HL-60 (cell line): ENCODE results near the gene CYS1.

ENCODE experiments used
- DNase-seq, 2 experiments: peaks; one replicate each; pipeline ENCODE4 v3.0.0-alpha.2; 2010 to 2020; ENCODE audit warnings: low read depth in 1 of 2, low spot score in 1 of 2
- H3K27ac ChIP-seq: fragments of 250-450 bp; sonication (Bioruptor Pico); replicated peaks from 2 replicates; pipeline ENCODE4 v1.5.1; 2020; ENCODE audit warnings: mild to moderate bottlenecking, moderate library complexity
- H3K27me3 ChIP-seq: fragments of 250-450 bp; sonication (Bioruptor Pico); 2 replicates; pipeline ENCODE4 v1.5.1; 2021; ENCODE audit warnings: mild to moderate bottlenecking, moderate library complexity; ENCODE audit not compliant: insufficient read depth, poor library complexity, severe bottlenecking
- H3K4me3 ChIP-seq: replicated peaks from 2 replicates; pipeline ENCODE4 v1.5.1; 2011; ENCODE audit warnings: mild to moderate bottlenecking, control low read depth, low read length; ENCODE audit not compliant: insufficient read depth
- GABPA ChIP-seq: IDR thresholded peaks from 2 replicates; pipeline ENCODE4 v1.6.1; 2012; ENCODE audit warnings: low read depth
- POLR2AphosphoS5 ChIP-seq: IDR thresholded peaks from 2 replicates; pipeline ENCODE4 v1.6.1; 2012; ENCODE audit warnings: low read depth
- SPI1 ChIP-seq: IDR thresholded peaks from 2 replicates; pipeline ENCODE4 v1.6.1; 2012; ENCODE audit warnings: low read depth, mild to moderate bottlenecking, borderline replicate concordance
- TF ChIP-seq, protein P1 (sequence below): IDR thresholded peaks from 2 replicates; pipeline ENCODE4 v1.6.1; 2012; ENCODE audit warnings: low read depth; ENCODE audit not compliant: insufficient replicate concordance
- TF ChIP-seq, protein P2 (sequence below): IDR thresholded peaks from one replicate; pipeline ENCODE4 v1.5.1; 2011; ENCODE audit warnings: low read length, control low read depth, inconsistent platforms; ENCODE audit not compliant: insufficient read depth

The CYS1 gene

DNA sequence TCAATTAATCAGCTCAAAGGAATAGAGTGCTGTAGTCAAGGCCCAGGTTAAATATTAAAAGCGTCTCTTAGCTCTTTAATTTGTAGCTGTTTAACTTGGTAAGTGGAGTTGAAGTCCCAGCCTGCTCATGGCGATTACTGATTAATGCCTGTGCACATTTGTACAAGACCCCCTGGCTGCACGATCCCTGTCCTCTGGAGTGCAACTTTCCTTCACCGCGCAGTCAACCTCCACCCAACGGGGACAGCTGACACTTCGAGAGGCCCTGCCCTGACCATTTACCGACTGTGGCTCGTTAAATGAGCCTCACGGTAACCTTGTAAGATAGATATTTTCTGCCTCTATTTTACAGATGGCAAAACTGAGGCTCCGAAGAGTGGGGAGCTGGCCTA is 5.5 kb upstream of the CYS1 start:
- TF ChIP-seq SPI1 (no peak), POLR2AphosphoS5 (no peak), GABPA (no peak)
- TF ChIP-seq, protein P1, sequence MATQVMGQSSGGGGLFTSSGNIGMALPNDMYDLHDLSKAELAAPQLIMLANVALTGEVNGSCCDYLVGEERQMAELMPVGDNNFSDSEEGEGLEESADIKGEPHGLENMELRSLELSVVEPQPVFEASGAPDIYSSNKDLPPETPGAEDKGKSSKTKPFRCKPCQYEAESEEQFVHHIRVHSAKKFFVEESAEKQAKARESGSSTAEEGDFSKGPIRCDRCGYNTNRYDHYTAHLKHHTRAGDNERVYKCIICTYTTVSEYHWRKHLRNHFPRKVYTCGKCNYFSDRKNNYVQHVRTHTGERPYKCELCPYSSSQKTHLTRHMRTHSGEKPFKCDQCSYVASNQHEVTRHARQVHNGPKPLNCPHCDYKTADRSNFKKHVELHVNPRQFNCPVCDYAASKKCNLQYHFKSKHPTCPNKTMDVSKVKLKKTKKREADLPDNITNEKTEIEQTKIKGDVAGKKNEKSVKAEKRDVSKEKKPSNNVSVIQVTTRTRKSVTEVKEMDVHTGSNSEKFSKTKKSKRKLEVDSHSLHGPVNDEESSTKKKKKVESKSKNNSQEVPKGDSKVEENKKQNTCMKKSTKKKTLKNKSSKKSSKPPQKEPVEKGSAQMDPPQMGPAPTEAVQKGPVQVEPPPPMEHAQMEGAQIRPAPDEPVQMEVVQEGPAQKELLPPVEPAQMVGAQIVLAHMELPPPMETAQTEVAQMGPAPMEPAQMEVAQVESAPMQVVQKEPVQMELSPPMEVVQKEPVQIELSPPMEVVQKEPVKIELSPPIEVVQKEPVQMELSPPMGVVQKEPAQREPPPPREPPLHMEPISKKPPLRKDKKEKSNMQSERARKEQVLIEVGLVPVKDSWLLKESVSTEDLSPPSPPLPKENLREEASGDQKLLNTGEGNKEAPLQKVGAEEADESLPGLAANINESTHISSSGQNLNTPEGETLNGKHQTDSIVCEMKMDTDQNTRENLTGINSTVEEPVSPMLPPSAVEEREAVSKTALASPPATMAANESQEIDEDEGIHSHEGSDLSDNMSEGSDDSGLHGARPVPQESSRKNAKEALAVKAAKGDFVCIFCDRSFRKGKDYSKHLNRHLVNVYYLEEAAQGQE: no peak
- TF ChIP-seq, protein P2, sequence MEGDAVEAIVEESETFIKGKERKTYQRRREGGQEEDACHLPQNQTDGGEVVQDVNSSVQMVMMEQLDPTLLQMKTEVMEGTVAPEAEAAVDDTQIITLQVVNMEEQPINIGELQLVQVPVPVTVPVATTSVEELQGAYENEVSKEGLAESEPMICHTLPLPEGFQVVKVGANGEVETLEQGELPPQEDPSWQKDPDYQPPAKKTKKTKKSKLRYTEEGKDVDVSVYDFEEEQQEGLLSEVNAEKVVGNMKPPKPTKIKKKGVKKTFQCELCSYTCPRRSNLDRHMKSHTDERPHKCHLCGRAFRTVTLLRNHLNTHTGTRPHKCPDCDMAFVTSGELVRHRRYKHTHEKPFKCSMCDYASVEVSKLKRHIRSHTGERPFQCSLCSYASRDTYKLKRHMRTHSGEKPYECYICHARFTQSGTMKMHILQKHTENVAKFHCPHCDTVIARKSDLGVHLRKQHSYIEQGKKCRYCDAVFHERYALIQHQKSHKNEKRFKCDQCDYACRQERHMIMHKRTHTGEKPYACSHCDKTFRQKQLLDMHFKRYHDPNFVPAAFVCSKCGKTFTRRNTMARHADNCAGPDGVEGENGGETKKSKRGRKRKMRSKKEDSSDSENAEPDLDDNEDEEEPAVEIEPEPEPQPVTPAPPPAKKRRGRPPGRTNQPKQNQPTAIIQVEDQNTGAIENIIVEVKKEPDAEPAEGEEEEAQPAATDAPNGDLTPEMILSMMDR: no peak
- Histone ChIP-seq H3K27me3 (peaks cover 22% of the 10 kb centered on the region), H3K27ac (no peak overlapping the region), H3K4me3 (no peak overlapping the region)
- DNase-seq: no peak

DNA sequence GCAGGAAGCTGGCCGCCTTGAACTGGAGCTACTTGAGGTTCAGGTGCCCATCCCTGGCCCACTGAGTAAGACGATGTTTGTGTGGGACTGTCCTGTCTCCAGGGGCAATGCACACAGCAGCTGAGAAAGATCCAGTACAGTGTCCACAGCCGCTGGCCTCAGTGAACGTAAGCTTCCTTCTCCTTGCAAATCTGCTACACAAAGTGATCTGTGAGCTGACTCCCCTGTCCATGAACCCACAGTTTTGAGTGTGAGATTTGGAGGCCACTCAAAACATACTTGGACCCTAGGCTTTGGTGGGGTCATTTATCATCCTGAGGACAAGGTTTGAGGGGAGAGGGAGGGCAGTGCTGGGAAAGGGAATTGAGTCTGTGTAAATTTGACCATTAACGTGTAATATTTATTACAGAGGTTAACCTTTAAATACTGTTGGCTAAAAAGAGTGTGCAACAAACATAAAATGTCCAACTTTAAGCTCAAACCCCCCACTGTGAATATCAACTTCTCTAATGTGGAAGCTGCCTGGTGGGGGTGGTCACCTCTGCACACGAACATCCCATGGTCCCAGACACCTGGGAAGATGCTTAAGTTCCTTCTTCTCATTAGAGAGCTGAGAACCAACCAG is 4.9 kb upstream of the CYS1 start:
- DNase-seq: no peak
- H3K27me3 ChIP-seq: peaks cover 25% of the 10 kb centered on the region
- no peak overlapping the region for H3K4me3 ChIP-seq
- no peak for TF ChIP-seq POLR2AphosphoS5
- no peak for TF ChIP-seq GABPA
- no peak for TF ChIP-seq SPI1
- TF ChIP-seq, protein P2: no peak
- TF ChIP-seq, protein P1: no peak
- no peak overlapping the region for H3K27ac ChIP-seq

DNA sequence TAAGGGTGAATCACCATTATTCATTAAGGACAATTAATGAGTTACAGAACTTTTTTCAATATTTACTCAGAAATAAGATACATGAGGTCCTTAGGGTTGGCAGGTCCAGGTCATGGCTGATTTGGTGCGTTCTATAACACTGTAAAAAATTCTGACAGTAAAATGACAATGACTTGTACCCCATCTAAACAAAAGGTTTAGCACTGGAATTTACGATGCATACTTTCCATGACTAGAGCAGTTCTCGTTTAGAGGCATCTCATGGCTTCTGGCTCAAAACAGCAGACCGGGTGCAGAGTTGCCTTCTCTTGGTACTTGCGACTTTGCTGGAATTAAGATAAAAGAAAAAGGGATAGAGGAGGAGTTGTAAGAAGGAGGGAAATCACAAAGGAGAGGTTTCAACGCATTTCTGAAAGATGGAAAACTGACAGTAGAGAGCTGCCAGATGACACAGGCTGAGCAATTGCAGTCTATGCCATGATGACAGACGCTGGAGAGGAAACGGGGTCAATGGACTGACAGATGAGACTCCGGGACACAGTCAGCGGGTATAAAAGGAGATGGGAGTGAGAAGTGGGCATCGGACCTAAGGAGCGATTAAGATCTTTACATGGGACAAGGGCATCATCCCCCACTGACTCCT is 4.1 kb upstream of the CYS1 start:
- no peak overlapping the region for H3K4me3 ChIP-seq
- H3K27me3 ChIP-seq: peaks cover 25% of the 10 kb centered on the region
- no peak for TF ChIP-seq GABPA
- TF ChIP-seq, protein P2: no peak
- TF ChIP-seq, protein P1: no peak
- no peak for TF ChIP-seq SPI1
- no peak for TF ChIP-seq POLR2AphosphoS5
- no peak for DNase-seq
- H3K27ac ChIP-seq: no peak overlapping the region
